Trophoblast cell (in vitro differentiated cells and primary cell): ENCODE results near the gene EPC2.

ENCODE experiments used
- DNase-seq, 2 donors: peaks; one replicate each; pipeline ENCODE4 v3.0.0-alpha.2; 2016
- H2AFZ ChIP-seq: 2 replicates; pipeline ENCODE4 v1.6.1; 2013; ENCODE audit warnings: low read length, moderate library complexity, mild to moderate bottlenecking; ENCODE audit not compliant: insufficient read depth, poor library complexity
- H2AK5ac ChIP-seq: 2 replicates; pipeline ENCODE4 v1.6.1; 2013; ENCODE audit warnings: mild to moderate bottlenecking, low read length
- H2BK120ac ChIP-seq: 2 replicates; pipeline ENCODE4 v1.6.1; 2013; ENCODE audit warnings: low read length, mild to moderate bottlenecking, moderate library complexity; ENCODE audit not compliant: insufficient read depth, poor library complexity
- H2BK12ac ChIP-seq: 2 replicates; pipeline ENCODE4 v1.6.1; 2013; ENCODE audit warnings: mild to moderate bottlenecking, low read length, moderate library complexity
- H2BK5ac ChIP-seq: 2 replicates; pipeline ENCODE4 v1.6.1; 2013; ENCODE audit warnings: low read length, low read depth, moderate library complexity, mild to moderate bottlenecking; ENCODE audit not compliant: poor library complexity
- H3K14ac ChIP-seq: 2 replicates; pipeline ENCODE4 v1.6.1; 2013; ENCODE audit warnings: mild to moderate bottlenecking, low read length
- H3K18ac ChIP-seq: 2 replicates; pipeline ENCODE4 v1.6.1; 2013; ENCODE audit warnings: mild to moderate bottlenecking, low read length
- H3K23ac ChIP-seq: 2 replicates; pipeline ENCODE4 v1.6.1; 2013; ENCODE audit warnings: low read length
- H3K27ac ChIP-seq: 2 replicates; pipeline ENCODE4 v1.5.1; 2013; ENCODE audit warnings: low read depth, mild to moderate bottlenecking, inconsistent platforms, low read length, moderate library complexity
- H3K27me3 ChIP-seq: 2 replicates; pipeline ENCODE4 v1.6.1; 2013; ENCODE audit warnings: inconsistent platforms, mild to moderate bottlenecking, low read length, moderate library complexity; ENCODE audit not compliant: insufficient read depth
- H3K36me3 ChIP-seq, 2 experiments: 1 replicate in 1 of 2; 2 replicates in 1 of 2; pipeline ENCODE4 v1.6.1; 2013; ENCODE audit warnings: low read length in 2 of 2, mild to moderate bottlenecking in 2 of 2, moderate library complexity in 1 of 2; ENCODE audit not compliant: insufficient read depth in 2 of 2, control insufficient read depth in 1 of 2
- H3K4ac ChIP-seq: 2 replicates; pipeline ENCODE4 v1.6.1; 2013; ENCODE audit warnings: low read depth, mild to moderate bottlenecking, low read length, moderate library complexity
- H3K4me1 ChIP-seq, 2 experiments: 1 replicate in 1 of 2; 2 replicates in 1 of 2; pipeline ENCODE4 v1.6.1; 2013; ENCODE audit warnings: low read length in 2 of 2, mild to moderate bottlenecking in 2 of 2, moderate library complexity in 1 of 2; ENCODE audit not compliant: insufficient read depth in 2 of 2, control insufficient read depth in 1 of 2
- H3K4me2 ChIP-seq: 2 replicates; pipeline ENCODE4 v1.6.1; 2013; ENCODE audit warnings: inconsistent platforms, mild to moderate bottlenecking, low read length, moderate library complexity
- H3K4me3 ChIP-seq: 2 replicates; pipeline ENCODE4 v1.5.1; 2013; ENCODE audit warnings: mild to moderate bottlenecking, low read depth, low read length, inconsistent platforms
- H3K79me1 ChIP-seq: one replicate; pipeline ENCODE4 v1.6.1; 2013; ENCODE audit warnings: low read length
- H3K79me2 ChIP-seq: 2 replicates; pipeline ENCODE4 v1.6.1; 2013; ENCODE audit warnings: low read length, mild to moderate bottlenecking; ENCODE audit not compliant: control insufficient read depth, insufficient read depth, poor library complexity
- H3K9ac ChIP-seq: 2 replicates; pipeline ENCODE4 v1.6.1; 2013; ENCODE audit warnings: mild to moderate bottlenecking, low read length
- H3K9me3 ChIP-seq: 2 replicates; pipeline ENCODE4 v1.6.1; 2013; ENCODE audit warnings: low read depth, mild to moderate bottlenecking, control low read depth, inconsistent platforms, low read length; ENCODE audit not compliant: insufficient read depth
- H4K12ac ChIP-seq: 2 replicates; pipeline ENCODE4 v1.6.1; 2013; ENCODE audit warnings: low read depth, mild to moderate bottlenecking, low read length, moderate library complexity
- H4K8ac ChIP-seq: 2 replicates; pipeline ENCODE4 v1.6.1; 2013; ENCODE audit warnings: low read depth, mild to moderate bottlenecking, low read length, moderate library complexity
- H4K91ac ChIP-seq: one replicate; pipeline ENCODE4 v1.6.1; 2013; ENCODE audit warnings: low read depth, mild to moderate bottlenecking, low read length, moderate library complexity
- WGBS: extraction: QIAGEN DNeasy Blood & Tissue Kit; methylation state at CpG from one replicate; pipeline ENCODE4 v1.1.7; 2013; ENCODE audit warnings: missing lambda C conversion rate; ENCODE audit not compliant: insufficient read length, insufficient coverage; ENCODE audit errors: extremely low coverage; 5-methylcytosine and 5-hydroxymethylcytosine counted together

EPC2 gene

DNA sequence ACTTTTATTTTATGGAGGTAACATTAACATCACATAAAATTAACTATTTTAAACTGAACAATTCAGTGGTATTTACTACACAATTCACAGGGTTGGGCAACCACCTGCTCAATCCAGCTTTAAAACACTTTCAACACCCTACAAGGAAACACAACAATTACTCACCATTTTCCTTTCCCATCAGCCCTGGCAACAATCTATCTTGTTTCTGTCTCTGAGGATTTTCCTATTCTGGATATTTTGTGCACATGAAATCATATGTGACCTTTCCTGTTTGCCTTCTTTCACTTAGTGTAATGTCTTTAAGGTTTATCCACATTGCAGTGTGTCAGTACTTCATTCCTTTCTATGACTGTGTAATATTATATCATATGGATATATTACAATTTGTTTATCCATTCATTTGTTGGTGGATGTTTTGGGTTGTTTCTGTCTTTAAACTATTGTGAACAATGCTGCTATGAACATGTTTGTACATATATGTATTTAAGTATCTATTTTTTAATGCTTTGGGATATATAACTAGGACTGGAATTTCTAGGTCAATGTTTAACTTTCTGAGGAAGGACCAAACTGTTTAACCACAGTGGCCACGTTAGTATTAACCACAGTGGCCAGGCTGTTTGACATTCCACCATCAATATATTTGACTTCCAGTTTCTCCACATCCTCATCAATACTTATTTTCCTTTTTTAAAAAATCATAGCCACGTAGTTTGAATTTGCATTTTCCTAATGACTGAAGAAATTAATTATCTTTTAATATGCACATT, 158.1 kb downstream of the EPC2 start:
- Histone ChIP-seq H3K36me3 (no peaks in the 10 kb centered on the region), H2AFZ (no peak overlapping the region), H3K14ac (no peak overlapping the region), H2AK5ac (no peak overlapping the region), H3K9me3 (no peaks in the 10 kb centered on the region), H3K4ac (no peak overlapping the region), H4K12ac (no peak overlapping the region), H2BK12ac (no peak overlapping the region), H3K9ac (no peak overlapping the region), H3K79me1 (no peaks in the 10 kb centered on the region), H3K4me1 (no peaks in the 10 kb centered on the region), H3K18ac (no peak overlapping the region), H3K4me2 (no peak overlapping the region), H4K8ac (no peak overlapping the region), H2BK120ac (no peak overlapping the region), H4K91ac (no peak overlapping the region), H2BK5ac (no peak overlapping the region), H3K27me3 (no peaks in the 10 kb centered on the region), H3K23ac (no peak overlapping the region), H3K79me2 (no peaks in the 10 kb centered on the region), H3K4me3 (no peak overlapping the region), H3K27ac (no peak overlapping the region)
- no CpG with 5 or more reads among the region's 2 CpGs for WGBS
- DNase-seq: no peak

DNA sequence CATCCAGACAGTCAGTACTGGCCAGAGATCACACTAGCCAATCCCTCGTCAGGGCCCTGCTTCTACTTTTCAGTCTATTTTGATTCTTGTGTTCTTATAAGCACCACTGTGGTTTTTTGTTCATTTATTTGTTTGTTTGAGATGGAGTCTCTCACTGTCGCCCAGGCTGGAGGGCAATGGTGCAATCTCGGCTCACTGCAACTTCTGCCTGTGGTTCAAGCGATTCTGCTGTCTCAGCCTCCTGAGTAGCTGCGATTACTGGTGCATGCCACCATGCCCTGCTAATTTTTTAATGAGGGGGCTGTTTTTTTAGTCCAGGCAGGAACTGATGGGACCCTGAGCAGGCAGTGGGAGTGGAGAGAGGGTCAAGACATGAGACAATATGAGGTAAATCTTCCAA, 165.5 kb downstream of the EPC2 start:
- Histone ChIP-seq H3K9me3 (no peaks in the 10 kb centered on the region), H3K36me3 (no peaks in the 10 kb centered on the region), H4K12ac (no peak overlapping the region), H2BK120ac (no peak overlapping the region), H3K27ac (no peak overlapping the region), H3K79me2 (no peaks in the 10 kb centered on the region), H3K9ac (no peak overlapping the region), H3K23ac (no peak overlapping the region), H3K4ac (no peak overlapping the region), H2AK5ac (no peak overlapping the region), H3K79me1 (no peaks in the 10 kb centered on the region), H2BK5ac (no peak overlapping the region), H3K4me2 (no peak overlapping the region), H4K8ac (no peak overlapping the region), H2BK12ac (no peak overlapping the region), H3K4me3 (no peak overlapping the region), H3K4me1 (peaks cover 0 to 6% of the 10 kb centered on the region in 2 experiments), H2AFZ (no peak overlapping the region), H3K14ac (no peak overlapping the region), H3K27me3 (no peaks in the 10 kb centered on the region), H3K18ac (no peak overlapping the region), H4K91ac (no peak overlapping the region)
- DNase-seq: no peak
- WGBS: no CpG with 5 or more reads among the region's 5 CpGs

DNA sequence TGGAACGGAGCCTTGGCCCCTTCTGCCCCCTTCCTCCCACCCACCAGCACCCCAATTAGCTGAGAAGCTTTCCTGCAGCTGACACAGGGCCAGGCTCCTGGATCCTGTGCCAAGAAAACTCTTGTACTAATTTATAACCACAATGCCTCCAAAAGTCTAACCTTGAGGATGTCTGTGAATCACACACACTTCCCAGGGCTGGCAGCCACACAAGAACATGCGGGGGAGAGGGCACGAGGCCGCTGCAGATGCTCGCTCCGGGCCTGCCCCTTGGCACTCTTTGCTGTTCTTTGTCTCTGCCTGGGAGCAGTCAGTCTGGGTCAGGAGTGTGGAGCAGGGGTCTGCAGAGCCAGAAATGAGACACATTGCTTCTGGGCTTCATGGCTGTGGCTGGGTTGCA, 167.8 kb downstream of the EPC2 start:
- no peak overlapping the region for H3K4ac ChIP-seq
- no CpG with 5 or more reads among the region's 6 CpGs for WGBS
- peaks cover 0 to 6% of the 10 kb centered on the region in 2 experiments for H3K4me1 ChIP-seq
- no peak overlapping the region for H3K18ac ChIP-seq
- DNase-seq: no peak
- H2BK5ac ChIP-seq: no peak overlapping the region
- no peak overlapping the region for H2BK120ac ChIP-seq
- H3K9ac ChIP-seq: no peak overlapping the region
- no peak overlapping the region for H3K4me2 ChIP-seq
- no peak overlapping the region for H3K14ac ChIP-seq
- H4K91ac ChIP-seq: no peak overlapping the region
- H3K9me3 ChIP-seq: no peaks in the 10 kb centered on the region
- no peak overlapping the region for H4K8ac ChIP-seq
- no peaks in the 10 kb centered on the region for H3K27me3 ChIP-seq
- no peak overlapping the region for H3K27ac ChIP-seq
- no peak overlapping the region for H2AK5ac ChIP-seq
- H3K23ac ChIP-seq: no peak overlapping the region
- H3K36me3 ChIP-seq: no peaks in the 10 kb centered on the region
- no peak overlapping the region for H2BK12ac ChIP-seq
- no peak overlapping the region for H3K4me3 ChIP-seq
- H4K12ac ChIP-seq: no peak overlapping the region
- H2AFZ ChIP-seq: no peak overlapping the region
- H3K79me1 ChIP-seq: no peaks in the 10 kb centered on the region
- H3K79me2 ChIP-seq: no peaks in the 10 kb centered on the region

DNA sequence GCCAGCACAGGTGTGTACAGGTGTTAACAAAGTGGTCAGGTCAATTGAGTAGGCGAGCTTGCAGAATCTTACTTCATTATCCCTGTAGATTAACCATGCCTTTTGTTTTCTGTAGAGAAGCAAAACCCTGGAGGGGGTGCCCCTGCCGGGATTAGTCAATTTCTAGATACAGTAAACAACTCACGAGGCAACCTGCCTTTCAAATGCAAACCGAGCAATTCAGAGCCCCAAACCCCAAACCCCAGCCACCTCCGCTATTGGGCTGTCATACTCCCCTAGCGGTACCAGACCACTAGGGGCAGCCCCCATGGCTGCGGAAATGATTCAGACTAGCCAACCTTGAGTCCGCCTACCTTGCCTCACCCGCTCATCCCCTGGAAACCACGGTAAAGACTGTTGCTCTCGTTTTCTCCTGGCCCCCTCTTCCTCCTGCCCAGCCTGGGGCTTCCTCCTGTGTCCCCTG, 169.1 kb downstream of the EPC2 start:
- Histone ChIP-seq H3K4ac (no peak overlapping the region), H3K27ac (no peak overlapping the region), H2BK12ac (no peak overlapping the region), H3K18ac (no peak overlapping the region), H3K27me3 (no peaks in the 10 kb centered on the region), H2AFZ (no peak overlapping the region), H3K79me2 (no peaks in the 10 kb centered on the region), H3K79me1 (no peaks in the 10 kb centered on the region), H4K91ac (no peak overlapping the region), H2BK5ac (no peak overlapping the region), H3K4me2 (no peak overlapping the region), H3K23ac (no peak overlapping the region), H3K14ac (no peak overlapping the region), H4K8ac (no peak overlapping the region), H3K9ac (no peak overlapping the region), H3K4me3 (no peak overlapping the region), H2AK5ac (no peak overlapping the region), H3K36me3 (no peaks in the 10 kb centered on the region), H3K4me1 (peaks cover 0 to 6% of the 10 kb centered on the region in 2 experiments), H4K12ac (no peak overlapping the region), H3K9me3 (no peaks in the 10 kb centered on the region), H2BK120ac (no peak overlapping the region)
- no peak for DNase-seq
- WGBS: no CpG with 5 or more reads among the region's 11 CpGs
